H9 (cell line): ENCODE results near the gene CEP41. TPM values are rescaled to one million over a fixed set of nuclear protein-coding genes. Genes with fewer than 3 reads are reported as not detected.

ENCODE experiments used
- DNase-seq: peaks from one replicate; pipeline ENCODE4 v3.0.0-alpha.2; 2017
- H2AFZ ChIP-seq: one replicate; pipeline ENCODE4 v1.6.1; 2013; ENCODE audit warnings: mild to moderate bottlenecking, low read length, control low read depth, moderate library complexity
- H2AK5ac ChIP-seq: 2 replicates; pipeline ENCODE4 v1.6.1; 2013; ENCODE audit warnings: low read length, control low read depth, mixed read lengths; ENCODE audit not compliant: insufficient read length
- H2BK120ac ChIP-seq: one replicate; pipeline ENCODE4 v1.6.1; 2013; ENCODE audit warnings: low read depth, mild to moderate bottlenecking, low read length, control low read depth, inconsistent platforms; ENCODE audit not compliant: poor library complexity, severe bottlenecking
- H2BK12ac ChIP-seq: 2 replicates; pipeline ENCODE4 v1.6.1; 2013; ENCODE audit warnings: low read length, control low read depth, mixed read lengths, low read depth; ENCODE audit not compliant: insufficient read length
- H2BK15ac ChIP-seq: 2 replicates; pipeline ENCODE4 v1.6.1; 2013; ENCODE audit warnings: low read depth, low read length, control low read depth
- H2BK20ac ChIP-seq: one replicate; pipeline ENCODE4 v1.6.1; 2013; ENCODE audit warnings: low read depth, mild to moderate bottlenecking, low read length, control low read depth, inconsistent platforms; ENCODE audit not compliant: poor library complexity, severe bottlenecking
- H2BK5ac ChIP-seq: 2 replicates; pipeline ENCODE4 v1.6.1; 2013; ENCODE audit warnings: low read length, control low read depth, mixed read lengths; ENCODE audit not compliant: insufficient read length
- H3K14ac ChIP-seq: 2 replicates; pipeline ENCODE4 v1.6.1; 2013; ENCODE audit warnings: low read length, control low read depth; ENCODE audit not compliant: insufficient read depth
- H3K18ac ChIP-seq: 2 replicates; pipeline ENCODE4 v1.6.1; 2013; ENCODE audit warnings: low read depth, mild to moderate bottlenecking, mixed read lengths, low read length, control low read depth; ENCODE audit not compliant: insufficient read length
- H3K23ac ChIP-seq: 2 replicates; pipeline ENCODE4 v1.6.1; 2013; ENCODE audit warnings: low read length, control low read depth, mixed read lengths, low read depth; ENCODE audit not compliant: insufficient read length
- H3K23me2 ChIP-seq: 2 replicates; pipeline ENCODE4 v1.6.1; 2013; ENCODE audit warnings: low read depth, mild to moderate bottlenecking, mixed read lengths, low read length, control low read depth; ENCODE audit not compliant: insufficient read length, poor library complexity, severe bottlenecking
- H3K27ac ChIP-seq: 2 replicates; pipeline ENCODE4 v1.5.1; 2013; ENCODE audit warnings: low read length, control low read depth, mixed read lengths, low read depth; ENCODE audit not compliant: insufficient read length
- H3K27me3 ChIP-seq: 2 replicates; pipeline ENCODE4 v1.6.1; 2013; ENCODE audit warnings: low read length, control low read depth, inconsistent platforms; ENCODE audit not compliant: insufficient read depth
- H3K4ac ChIP-seq: 2 replicates; pipeline ENCODE4 v1.6.1; 2013; ENCODE audit warnings: low read depth, mild to moderate bottlenecking, control low read depth, inconsistent platforms, low read length, moderate library complexity
- H3K4me1 ChIP-seq: 2 replicates; pipeline ENCODE4 v1.6.1; 2013; ENCODE audit warnings: low read length, control low read depth, inconsistent platforms; ENCODE audit not compliant: insufficient read depth
- H3K4me2 ChIP-seq: 2 replicates; pipeline ENCODE4 v1.6.1; 2013; ENCODE audit warnings: low read length, control low read depth, mixed read lengths; ENCODE audit not compliant: insufficient read length, insufficient read depth
- H3K56ac ChIP-seq: 2 replicates; pipeline ENCODE4 v1.6.1; 2013; ENCODE audit warnings: low read depth, mild to moderate bottlenecking, mixed read lengths, low read length, control low read depth; ENCODE audit not compliant: insufficient read length
- H3K79me1 ChIP-seq: 2 replicates; pipeline ENCODE4 v1.6.1; 2013; ENCODE audit warnings: low read depth, mild to moderate bottlenecking, moderate library complexity, low read length, control low read depth, inconsistent platforms; ENCODE audit not compliant: insufficient read depth, poor library complexity, severe bottlenecking
- H3K79me2 ChIP-seq: 2 replicates; pipeline ENCODE4 v1.6.1; 2013; ENCODE audit warnings: low read length, control low read depth, inconsistent platforms; ENCODE audit not compliant: insufficient read depth
- H3K9ac ChIP-seq: 2 replicates; pipeline ENCODE4 v1.6.1; 2013; ENCODE audit warnings: low read length, control low read depth, mixed read lengths; ENCODE audit not compliant: insufficient read length; ENCODE audit errors: extremely low read depth
- H3K9me3 ChIP-seq: one replicate; pipeline ENCODE4 v1.6.1; 2013; ENCODE audit warnings: low read depth, low read length, inconsistent platforms; ENCODE audit not compliant: control insufficient read depth
- H3T11ph ChIP-seq: one replicate; pipeline ENCODE4 v1.6.1; 2013; ENCODE audit warnings: mild to moderate bottlenecking, low read length, control low read depth, inconsistent platforms
- H4K20me1 ChIP-seq: one replicate; pipeline ENCODE4 v1.6.1; 2013; ENCODE audit not compliant: control insufficient read depth, insufficient read length, insufficient read depth
- H4K5ac ChIP-seq: 2 replicates; pipeline ENCODE4 v1.6.1; 2013; ENCODE audit warnings: low read depth, mild to moderate bottlenecking, mixed read lengths, low read length, control low read depth; ENCODE audit not compliant: insufficient read length
- H4K8ac ChIP-seq: replicated peaks from 2 replicates; pipeline ENCODE4 v1.6.1; 2013; ENCODE audit warnings: low read length, control low read depth, mixed read lengths, low read depth; ENCODE audit not compliant: insufficient read length
- H4K91ac ChIP-seq: 2 replicates; pipeline ENCODE4 v1.6.1; 2013; ENCODE audit warnings: low read depth, mild to moderate bottlenecking, moderate library complexity, mixed read lengths, low read length, control low read depth; ENCODE audit not compliant: insufficient read length
- H3K27ac Mint-ChIP-seq, 3 experiments: 2 replicates in 2 of 3; 3 replicates in 1 of 3; pipeline ENCODE4 v1.8.0; 2020 to 2021; ENCODE audit warnings: mixed read lengths in 3 of 3, mild to moderate bottlenecking in 1 of 3, moderate library complexity in 1 of 3
- H3K27me3 Mint-ChIP-seq: 2 replicates; pipeline ENCODE4 v1.8.0; 2021; ENCODE audit warnings: low read depth, mild to moderate bottlenecking, moderate library complexity, mixed read lengths
- H3K36me3 Mint-ChIP-seq, 3 experiments: 2 replicates in 2 of 3; 3 replicates in 1 of 3; pipeline ENCODE4 v1.8.0; 2020 to 2021; ENCODE audit warnings: low read depth in 3 of 3, mixed read lengths in 3 of 3; ENCODE audit not compliant: insufficient read depth in 1 of 3
- H3K4me1 Mint-ChIP-seq, 2 experiments: 2 replicates each; pipeline ENCODE4 v1.8.0; 2020; ENCODE audit warnings: mixed read lengths in 2 of 2
- H3K4me3 Mint-ChIP-seq, 2 experiments: 2 replicates in 1 of 2; 3 replicates in 1 of 2; pipeline ENCODE4 v1.8.0; 2020 to 2021; ENCODE audit warnings: mild to moderate bottlenecking in 2 of 2, mixed read lengths in 2 of 2, moderate library complexity in 1 of 2
- H3K9me3 Mint-ChIP-seq, 2 experiments: 2 replicates in 1 of 2; 3 replicates in 1 of 2; pipeline ENCODE4 v1.8.0; 2020; ENCODE audit warnings: mild to moderate bottlenecking in 2 of 2, mixed read lengths in 2 of 2, moderate library complexity in 1 of 2
- WGBS: extraction: QIAGEN DNeasy Blood & Tissue Kit; methylation state at CpG from one replicate; pipeline ENCODE4 v1.1.7; 2013; ENCODE audit warnings: missing lambda C conversion rate, low lambda C conversion rate, mixed read lengths; ENCODE audit not compliant: insufficient read length; ENCODE audit errors: extremely low coverage; 5-methylcytosine and 5-hydroxymethylcytosine counted together
- total RNA-seq: library from RNA; stranded (reverse); gene quantifications from 2 replicates; pipeline ENCODE4 v1.2.1, GENCODE V29; 2021
- TF ChIP-seq, protein P1 (sequence below): fragments of 200-600 bp; sonication (generic); conservative IDR thresholded peaks from 3 replicates; pipeline ENCODE4 v1.8.0; 2021; ENCODE audit warnings: antibody characterized with exemption, mild to moderate bottlenecking

CEP41 gene
- total RNA-seq, 1 experiment from 2014 or later, result 9.7 TPM

DNA sequence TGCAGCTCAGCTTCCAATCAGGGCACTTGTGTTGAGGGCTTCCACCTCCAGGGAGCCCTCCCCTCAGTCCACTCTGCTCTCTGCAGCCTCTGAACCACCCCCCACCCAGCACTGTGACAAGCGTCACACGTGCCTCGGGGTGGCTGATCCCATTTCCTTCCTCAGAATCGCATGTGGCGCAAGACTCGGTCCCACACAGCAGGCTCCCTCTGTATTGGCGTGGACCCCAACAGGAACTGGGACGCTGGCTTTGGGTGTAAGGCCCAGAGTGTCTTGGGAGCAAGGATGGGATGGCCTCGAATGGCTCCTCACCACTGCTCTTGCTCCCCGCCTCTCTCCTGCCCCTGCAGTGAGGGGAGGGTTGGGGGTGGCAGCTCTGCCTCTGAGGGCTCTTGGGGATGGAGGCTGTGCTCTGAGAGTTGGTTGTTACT is 56.4 kb downstream of the CEP41 start:
- no peak overlapping the region for H4K91ac ChIP-seq
- H4K8ac ChIP-seq, result no peak overlapping the region
- WGBS, result no CpG with 5 or more reads among the region's 10 CpGs
- H3K9ac ChIP-seq, result no peak overlapping the region
- TF ChIP-seq, protein P1, sequence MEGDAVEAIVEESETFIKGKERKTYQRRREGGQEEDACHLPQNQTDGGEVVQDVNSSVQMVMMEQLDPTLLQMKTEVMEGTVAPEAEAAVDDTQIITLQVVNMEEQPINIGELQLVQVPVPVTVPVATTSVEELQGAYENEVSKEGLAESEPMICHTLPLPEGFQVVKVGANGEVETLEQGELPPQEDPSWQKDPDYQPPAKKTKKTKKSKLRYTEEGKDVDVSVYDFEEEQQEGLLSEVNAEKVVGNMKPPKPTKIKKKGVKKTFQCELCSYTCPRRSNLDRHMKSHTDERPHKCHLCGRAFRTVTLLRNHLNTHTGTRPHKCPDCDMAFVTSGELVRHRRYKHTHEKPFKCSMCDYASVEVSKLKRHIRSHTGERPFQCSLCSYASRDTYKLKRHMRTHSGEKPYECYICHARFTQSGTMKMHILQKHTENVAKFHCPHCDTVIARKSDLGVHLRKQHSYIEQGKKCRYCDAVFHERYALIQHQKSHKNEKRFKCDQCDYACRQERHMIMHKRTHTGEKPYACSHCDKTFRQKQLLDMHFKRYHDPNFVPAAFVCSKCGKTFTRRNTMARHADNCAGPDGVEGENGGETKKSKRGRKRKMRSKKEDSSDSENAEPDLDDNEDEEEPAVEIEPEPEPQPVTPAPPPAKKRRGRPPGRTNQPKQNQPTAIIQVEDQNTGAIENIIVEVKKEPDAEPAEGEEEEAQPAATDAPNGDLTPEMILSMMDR, result no peak
- no peak overlapping the region for H3K56ac ChIP-seq
- no peak for DNase-seq
- H3K27me3 ChIP-seq, result no peaks in the 10 kb centered on the region
- no peaks in the 10 kb centered on the region for H3K23me2 ChIP-seq
- H2AFZ ChIP-seq, result no peak overlapping the region
- no peaks in the 10 kb centered on the region for H3K79me2 ChIP-seq
- H3K14ac ChIP-seq, result no peak overlapping the region
- no peak overlapping the region for H3K27ac ChIP-seq
- H3K79me1 ChIP-seq, result no peaks in the 10 kb centered on the region
- Mint-ChIP-seq H3K36me3 (peaks cover 2 to 4% (median 2%) of the 10 kb centered on the region in 3 experiments; a peak in 4 of 7 replicates), H3K9me3 (peaks cover 0 to 6% of the 10 kb centered on the region in 2 experiments; a peak in 3 of 5 replicates), H3K4me3 (no peak overlapping the region), H3K4me1 (peaks cover 4 to 10% of the 10 kb centered on the region in 2 experiments; a peak in 3 of 4 replicates), H3K27ac (no peak overlapping the region), H3K27me3 (peaks cover 6% of the 10 kb centered on the region)
- no peak overlapping the region for H4K5ac ChIP-seq
- H2BK15ac ChIP-seq, result no peak overlapping the region
- H2AK5ac ChIP-seq, result no peak overlapping the region
- H3K18ac ChIP-seq, result no peak overlapping the region
- no peak overlapping the region for H2BK5ac ChIP-seq
- H3K4ac ChIP-seq, result no peak overlapping the region
- no peaks in the 10 kb centered on the region for H3K9me3 ChIP-seq
- no peaks in the 10 kb centered on the region for H4K20me1 ChIP-seq
- H3K4me1 ChIP-seq, result no peaks in the 10 kb centered on the region
- no peak overlapping the region for H3K4me2 ChIP-seq
- H2BK120ac ChIP-seq, result no peak overlapping the region
- no peak overlapping the region for H3K23ac ChIP-seq
- no peak overlapping the region for H2BK20ac ChIP-seq
- H2BK12ac ChIP-seq, result no peak overlapping the region
- H3T11ph ChIP-seq, result no peak overlapping the region
